HL-60 (cell line): ENCODE results near the gene USH2A.

ENCODE experiments used
- DNase-seq, 2 experiments: peaks; one replicate each; pipeline ENCODE4 v3.0.0-alpha.2; 2010 to 2020; ENCODE audit warnings: low read depth in 1 of 2, low spot score in 1 of 2
- H3K27ac ChIP-seq: fragments of 250-450 bp; sonication (Bioruptor Pico); replicated peaks from 2 replicates; pipeline ENCODE4 v1.5.1; 2020; ENCODE audit warnings: mild to moderate bottlenecking, moderate library complexity
- H3K27me3 ChIP-seq: fragments of 250-450 bp; sonication (Bioruptor Pico); 2 replicates; pipeline ENCODE4 v1.5.1; 2021; ENCODE audit warnings: mild to moderate bottlenecking, moderate library complexity; ENCODE audit not compliant: insufficient read depth, poor library complexity, severe bottlenecking
- H3K4me3 ChIP-seq: replicated peaks from 2 replicates; pipeline ENCODE4 v1.5.1; 2011; ENCODE audit warnings: mild to moderate bottlenecking, control low read depth, low read length; ENCODE audit not compliant: insufficient read depth
- CTCF ChIP-seq: IDR thresholded peaks from one replicate; pipeline ENCODE4 v1.5.1; 2011; ENCODE audit warnings: low read length, control low read depth, inconsistent platforms; ENCODE audit not compliant: insufficient read depth
- GABPA ChIP-seq: IDR thresholded peaks from 2 replicates; pipeline ENCODE4 v1.6.1; 2012; ENCODE audit warnings: low read depth
- POLR2AphosphoS5 ChIP-seq: IDR thresholded peaks from 2 replicates; pipeline ENCODE4 v1.6.1; 2012; ENCODE audit warnings: low read depth
- SPI1 ChIP-seq: IDR thresholded peaks from 2 replicates; pipeline ENCODE4 v1.6.1; 2012; ENCODE audit warnings: low read depth, mild to moderate bottlenecking, borderline replicate concordance
- TF ChIP-seq, protein P1 (sequence below): IDR thresholded peaks from 2 replicates; pipeline ENCODE4 v1.6.1; 2012; ENCODE audit warnings: low read depth; ENCODE audit not compliant: insufficient replicate concordance

The USH2A gene

GRCh38 chr1:215765833-215766232 lies 657.4 kb downstream of the USH2A start:
- TF ChIP-seq GABPA, result no peak
- TF ChIP-seq, protein P1, sequence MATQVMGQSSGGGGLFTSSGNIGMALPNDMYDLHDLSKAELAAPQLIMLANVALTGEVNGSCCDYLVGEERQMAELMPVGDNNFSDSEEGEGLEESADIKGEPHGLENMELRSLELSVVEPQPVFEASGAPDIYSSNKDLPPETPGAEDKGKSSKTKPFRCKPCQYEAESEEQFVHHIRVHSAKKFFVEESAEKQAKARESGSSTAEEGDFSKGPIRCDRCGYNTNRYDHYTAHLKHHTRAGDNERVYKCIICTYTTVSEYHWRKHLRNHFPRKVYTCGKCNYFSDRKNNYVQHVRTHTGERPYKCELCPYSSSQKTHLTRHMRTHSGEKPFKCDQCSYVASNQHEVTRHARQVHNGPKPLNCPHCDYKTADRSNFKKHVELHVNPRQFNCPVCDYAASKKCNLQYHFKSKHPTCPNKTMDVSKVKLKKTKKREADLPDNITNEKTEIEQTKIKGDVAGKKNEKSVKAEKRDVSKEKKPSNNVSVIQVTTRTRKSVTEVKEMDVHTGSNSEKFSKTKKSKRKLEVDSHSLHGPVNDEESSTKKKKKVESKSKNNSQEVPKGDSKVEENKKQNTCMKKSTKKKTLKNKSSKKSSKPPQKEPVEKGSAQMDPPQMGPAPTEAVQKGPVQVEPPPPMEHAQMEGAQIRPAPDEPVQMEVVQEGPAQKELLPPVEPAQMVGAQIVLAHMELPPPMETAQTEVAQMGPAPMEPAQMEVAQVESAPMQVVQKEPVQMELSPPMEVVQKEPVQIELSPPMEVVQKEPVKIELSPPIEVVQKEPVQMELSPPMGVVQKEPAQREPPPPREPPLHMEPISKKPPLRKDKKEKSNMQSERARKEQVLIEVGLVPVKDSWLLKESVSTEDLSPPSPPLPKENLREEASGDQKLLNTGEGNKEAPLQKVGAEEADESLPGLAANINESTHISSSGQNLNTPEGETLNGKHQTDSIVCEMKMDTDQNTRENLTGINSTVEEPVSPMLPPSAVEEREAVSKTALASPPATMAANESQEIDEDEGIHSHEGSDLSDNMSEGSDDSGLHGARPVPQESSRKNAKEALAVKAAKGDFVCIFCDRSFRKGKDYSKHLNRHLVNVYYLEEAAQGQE, result no peak
- no peak for TF ChIP-seq CTCF
- no peak overlapping the region for H3K4me3 ChIP-seq
- no peak overlapping the region for H3K27ac ChIP-seq
- DNase-seq, result no peak
- H3K27me3 ChIP-seq, result no peaks in the 10 kb centered on the region

- DNase-seq, result no peak
- TF ChIP-seq SPI1 (no peak), GABPA (no peak), POLR2AphosphoS5 (no peak), CTCF (no peak)
- TF ChIP-seq, protein P1, result no peak
- H3K27me3 ChIP-seq, result no peaks in the 10 kb centered on the region
- no peak overlapping the region for H3K27ac ChIP-seq
- H3K4me3 ChIP-seq, result no peak overlapping the region
Observed at GRCh38 chr1:215761446-215761845, 661.8 kb downstream of the USH2A start.

DNA sequence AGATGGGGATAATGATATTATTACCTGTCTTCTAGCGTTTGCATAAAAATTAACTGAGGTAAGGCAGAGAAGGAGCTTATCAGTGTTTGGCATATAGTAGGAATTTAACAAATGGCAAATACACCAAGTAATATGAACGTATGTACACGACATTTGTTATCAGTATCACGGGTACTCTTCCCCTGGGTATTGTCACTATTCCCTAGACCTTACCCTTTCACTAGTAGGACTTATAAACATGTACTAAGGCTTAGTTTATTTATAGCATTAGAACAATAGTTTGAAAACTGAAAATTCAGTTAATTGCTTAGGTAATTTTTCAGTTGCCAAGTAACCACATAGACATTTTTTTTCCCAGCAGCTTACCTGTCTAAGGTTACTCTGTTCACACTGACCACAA lies 669.1 kb downstream of the USH2A start:
- no peak overlapping the region for H3K4me3 ChIP-seq

More for the DNA sequence above, 669.1 kb downstream of the USH2A start:
- no peaks in the 10 kb centered on the region for H3K27me3 ChIP-seq
- no peak overlapping the region for H3K27ac ChIP-seq
- TF ChIP-seq SPI1 (no peak), GABPA (no peak), CTCF (no peak), POLR2AphosphoS5 (no peak)
- TF ChIP-seq, protein P1, result no peak
- no peak for DNase-seq
